Endodermal cell (in vitro differentiated cells): ENCODE results near the gene CYBC1. TPM values are rescaled to one million over a fixed set of nuclear protein-coding genes. Genes with fewer than 3 reads are reported as not detected.

ENCODE experiments used
- DNase-seq: peaks from one replicate; pipeline ENCODE4 v3.0.0-alpha.2; 2017
- H3K27ac ChIP-seq: 2 replicates; pipeline ENCODE4 v1.5.1; 2013; ENCODE audit warnings: mild to moderate bottlenecking, low read depth, low read length, moderate library complexity
- H3K27me3 ChIP-seq: 2 replicates; pipeline ENCODE4 v1.6.1; 2013; ENCODE audit warnings: mild to moderate bottlenecking, low read length, moderate library complexity; ENCODE audit not compliant: insufficient read depth, control insufficient read depth, poor library complexity, severe bottlenecking
- H3K36me3 ChIP-seq: 2 replicates; pipeline ENCODE4 v1.7.0; 2013; ENCODE audit warnings: mild to moderate bottlenecking, low read length, moderate library complexity; ENCODE audit not compliant: control insufficient read depth, insufficient read depth
- H3K4me1 ChIP-seq: one replicate; pipeline ENCODE4 v1.7.0; 2013; ENCODE audit warnings: low read length; ENCODE audit not compliant: control insufficient read depth, insufficient read depth
- H3K4me3 ChIP-seq: 2 replicates; pipeline ENCODE4 v1.5.1; 2013; ENCODE audit warnings: mild to moderate bottlenecking, low read length, moderate library complexity
- H3K9ac ChIP-seq: 2 replicates; pipeline ENCODE4 v1.6.1; 2013; ENCODE audit warnings: mild to moderate bottlenecking, low read length, moderate library complexity; ENCODE audit not compliant: poor library complexity, severe bottlenecking; ENCODE audit errors: extremely low read depth
- H3K9me3 ChIP-seq: 2 replicates; pipeline ENCODE4 v1.6.1; 2013; ENCODE audit warnings: mild to moderate bottlenecking, low read length, moderate library complexity; ENCODE audit not compliant: control insufficient read depth
- H3K27ac Mint-ChIP-seq: 2 replicates; pipeline ENCODE4 v1.8.0; 2020; ENCODE audit warnings: mixed read lengths
- H3K27me3 Mint-ChIP-seq: 2 replicates; pipeline ENCODE4 v1.8.0; 2021; ENCODE audit warnings: mild to moderate bottlenecking, mixed read lengths; ENCODE audit not compliant: insufficient read depth
- H3K36me3 Mint-ChIP-seq: 2 replicates; pipeline ENCODE4 v1.8.0; 2020; ENCODE audit warnings: low read depth, mixed read lengths
- H3K4me1 Mint-ChIP-seq: 2 replicates; pipeline ENCODE4 v1.8.0; 2020; ENCODE audit warnings: mixed read lengths
- H3K4me3 Mint-ChIP-seq: 2 replicates; pipeline ENCODE4 v1.8.0; 2020; ENCODE audit warnings: mild to moderate bottlenecking, moderate library complexity, mixed read lengths
- H3K9me3 Mint-ChIP-seq: 2 replicates; pipeline ENCODE4 v1.8.0; 2020; ENCODE audit warnings: mild to moderate bottlenecking, mixed read lengths
- WGBS, 2 experiments: methylation state at CpG; one replicate each; pipeline versions ENCODE4 v1.1.5 to v1.1.7; 2013; ENCODE audit warnings: missing lambda C conversion rate in 2 of 2, mixed read lengths in 1 of 2; ENCODE audit not compliant: insufficient coverage in 1 of 2, insufficient read length in 1 of 2; 5-methylcytosine and 5-hydroxymethylcytosine counted together
- total RNA-seq, 2 donors: library from RNA; stranded (reverse); fragmentation: NEBNext Ultra II Directional in 1 of 2; extraction: Animal tissue kit (Norgen Biotek cat#: 25700) in 1 of 2; gene quantifications; 2 replicates in 1 of 2; 3 replicates in 1 of 2; pipeline ENCODE4 v1.2.1, GENCODE V29; 2021
- TF ChIP-seq, protein P1 (sequence below): fragments of 200-600 bp; sonication (generic); conservative IDR thresholded peaks from 2 replicates; pipeline ENCODE4 v1.5.0; 2021; ENCODE audit warnings: antibody characterized with exemption, mild to moderate bottlenecking

The CYBC1 gene
- total RNA-seq, 2 donors from 2014 or later, result 71.2 to 88.5 TPM

DNA sequence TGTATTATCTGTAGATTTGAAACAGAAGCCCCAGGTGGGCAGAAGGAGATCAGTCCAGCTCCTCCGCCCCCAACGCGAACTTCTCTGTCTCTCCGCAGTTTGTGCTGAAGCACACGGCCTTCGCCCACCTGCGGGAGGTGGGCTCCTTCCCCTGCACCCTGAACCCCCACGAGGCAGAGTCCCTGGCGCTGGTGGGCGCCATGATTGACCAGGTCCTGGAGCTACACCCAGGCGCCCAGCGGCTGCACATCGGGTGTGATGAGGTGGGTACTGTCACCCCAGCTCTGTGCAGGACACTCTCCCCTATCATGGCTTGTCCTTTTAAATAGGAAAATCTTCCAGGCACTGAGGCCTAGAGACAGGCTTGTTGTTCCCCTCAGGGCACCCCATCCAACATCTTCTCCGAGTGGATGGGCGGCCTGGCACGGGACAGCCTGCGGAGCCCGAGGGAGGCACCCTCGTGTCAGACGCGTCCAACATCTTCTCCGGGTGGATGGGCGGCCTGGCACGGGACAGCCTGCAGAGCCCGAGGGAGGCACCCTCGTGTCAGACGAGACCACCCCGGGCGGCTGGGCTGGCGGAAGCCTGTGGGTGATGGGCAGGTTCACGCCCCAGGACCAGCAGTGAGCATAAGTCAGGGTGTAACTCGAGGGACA, 16.9 kb downstream of the CYBC1 start:
- Mint-ChIP-seq H3K9me3 (no peaks in the 10 kb centered on the region), H3K27ac (no peak overlapping the region), H3K4me1 (no peaks in the 10 kb centered on the region), H3K36me3 (no peaks in the 10 kb centered on the region), H3K27me3 (no peaks in the 10 kb centered on the region), H3K4me3 (no peak overlapping the region)
- Histone ChIP-seq H3K4me3 (no peak overlapping the region), H3K4me1 (no peaks in the 10 kb centered on the region), H3K36me3 (no peaks in the 10 kb centered on the region), H3K9ac (no peak overlapping the region), H3K27me3 (no peaks in the 10 kb centered on the region), H3K9me3 (no peaks in the 10 kb centered on the region), H3K27ac (no peak overlapping the region)
- WGBS, 2 experiments, result 90 to 91% methylated on average over 28 to 32 of the region's 32 CpGs
- TF ChIP-seq, protein P1, sequence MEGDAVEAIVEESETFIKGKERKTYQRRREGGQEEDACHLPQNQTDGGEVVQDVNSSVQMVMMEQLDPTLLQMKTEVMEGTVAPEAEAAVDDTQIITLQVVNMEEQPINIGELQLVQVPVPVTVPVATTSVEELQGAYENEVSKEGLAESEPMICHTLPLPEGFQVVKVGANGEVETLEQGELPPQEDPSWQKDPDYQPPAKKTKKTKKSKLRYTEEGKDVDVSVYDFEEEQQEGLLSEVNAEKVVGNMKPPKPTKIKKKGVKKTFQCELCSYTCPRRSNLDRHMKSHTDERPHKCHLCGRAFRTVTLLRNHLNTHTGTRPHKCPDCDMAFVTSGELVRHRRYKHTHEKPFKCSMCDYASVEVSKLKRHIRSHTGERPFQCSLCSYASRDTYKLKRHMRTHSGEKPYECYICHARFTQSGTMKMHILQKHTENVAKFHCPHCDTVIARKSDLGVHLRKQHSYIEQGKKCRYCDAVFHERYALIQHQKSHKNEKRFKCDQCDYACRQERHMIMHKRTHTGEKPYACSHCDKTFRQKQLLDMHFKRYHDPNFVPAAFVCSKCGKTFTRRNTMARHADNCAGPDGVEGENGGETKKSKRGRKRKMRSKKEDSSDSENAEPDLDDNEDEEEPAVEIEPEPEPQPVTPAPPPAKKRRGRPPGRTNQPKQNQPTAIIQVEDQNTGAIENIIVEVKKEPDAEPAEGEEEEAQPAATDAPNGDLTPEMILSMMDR, result no peak
- no peak for DNase-seq

DNA sequence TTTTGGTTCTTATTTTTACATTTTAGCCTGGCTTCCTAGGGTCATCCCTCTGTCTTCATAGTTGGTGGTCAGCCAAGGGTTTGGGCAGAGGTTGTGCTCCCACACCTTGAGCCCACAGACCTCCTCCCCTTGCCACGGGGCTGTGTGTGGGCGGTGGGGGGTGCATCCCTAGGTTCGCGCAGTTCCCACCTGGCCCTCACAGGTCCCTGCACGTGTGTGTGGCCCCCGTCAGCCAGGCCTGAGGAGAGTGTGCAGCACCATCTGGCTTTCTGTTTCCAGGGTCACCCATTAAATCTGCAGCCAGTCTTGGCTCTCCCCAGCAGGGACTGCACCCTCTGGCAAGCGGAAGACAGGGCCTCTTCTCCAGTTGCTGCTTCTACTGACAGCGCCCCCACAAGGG, 18.5 kb downstream of the CYBC1 start:
- Mint-ChIP-seq H3K36me3 (no peaks in the 10 kb centered on the region), H3K27ac (no peak overlapping the region), H3K4me1 (no peaks in the 10 kb centered on the region), H3K27me3 (no peaks in the 10 kb centered on the region), H3K9me3 (no peaks in the 10 kb centered on the region), H3K4me3 (no peak overlapping the region)
- no peak overlapping the region for H3K9ac ChIP-seq
- no peak overlapping the region for H3K27ac ChIP-seq
- H3K27me3 ChIP-seq, result no peaks in the 10 kb centered on the region
- no peaks in the 10 kb centered on the region for H3K36me3 ChIP-seq
- H3K4me3 ChIP-seq, result no peak overlapping the region
- no peak for DNase-seq
- no peaks in the 10 kb centered on the region for H3K4me1 ChIP-seq
- H3K9me3 ChIP-seq, result no peaks in the 10 kb centered on the region
- WGBS, 2 experiments, result 92 to 93% methylated on average over 4 to 8 of the region's 8 CpGs
- TF ChIP-seq, protein P1, result no peak

DNA sequence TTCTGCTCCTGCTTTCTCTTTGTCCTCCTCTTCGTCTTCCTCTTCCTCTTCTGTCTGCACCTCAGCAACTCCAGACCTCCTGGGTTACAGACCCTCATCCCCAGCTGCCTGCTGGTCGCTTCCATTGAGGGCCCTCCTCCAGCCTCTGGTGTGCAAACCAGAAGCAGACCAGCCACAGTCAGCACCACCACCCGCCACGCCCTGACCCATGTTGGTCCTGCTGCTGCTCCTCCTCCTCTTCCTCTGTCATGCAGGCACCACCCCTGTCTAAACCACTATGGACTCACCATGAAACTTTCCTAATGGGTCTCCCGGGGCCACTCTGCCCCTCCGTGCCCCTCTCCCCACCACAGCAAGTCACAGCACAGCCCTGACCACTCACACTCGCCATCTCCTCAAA, 20.7 kb downstream of the CYBC1 start:
- Mint-ChIP-seq H3K4me3 (no peak overlapping the region), H3K36me3 (no peaks in the 10 kb centered on the region), H3K27ac (no peak overlapping the region), H3K27me3 (no peaks in the 10 kb centered on the region), H3K4me1 (no peaks in the 10 kb centered on the region), H3K9me3 (no peaks in the 10 kb centered on the region)
- WGBS, 2 experiments, result 59 to 86% methylated on average over 3 to 7 of the region's 7 CpGs
- H3K27me3 ChIP-seq, result no peaks in the 10 kb centered on the region
- H3K36me3 ChIP-seq, result no peaks in the 10 kb centered on the region
- H3K4me1 ChIP-seq, result no peaks in the 10 kb centered on the region
- DNase-seq, result no peak
- no peak overlapping the region for H3K4me3 ChIP-seq
- H3K9me3 ChIP-seq, result no peaks in the 10 kb centered on the region
- TF ChIP-seq, protein P1, result no peak
- no peak overlapping the region for H3K9ac ChIP-seq
- no peak overlapping the region for H3K27ac ChIP-seq
